Nephron (organoid): ENCODE measurements around the gene DLAT.

Experiments
- H3K27ac Mint-ChIP-seq, 3 experiments: 2 replicates each; pipeline ENCODE4 v1.8.0; 2020; ENCODE audit warnings: mixed read lengths in 3 of 3, mild to moderate bottlenecking in 2 of 3, moderate library complexity in 1 of 3
- H3K27me3 Mint-ChIP-seq: 2 replicates; pipeline ENCODE4 v1.8.0; 2021; ENCODE audit warnings: low read depth, mild to moderate bottlenecking, moderate library complexity, mixed read lengths
- H3K36me3 Mint-ChIP-seq: 2 replicates; pipeline ENCODE4 v1.8.0; 2020; ENCODE audit warnings: low read depth, mixed read lengths
- H3K4me1 Mint-ChIP-seq: 2 replicates; pipeline ENCODE4 v1.8.0; 2020; ENCODE audit warnings: mixed read lengths
- H3K4me3 Mint-ChIP-seq, 3 experiments: 2 replicates each; pipeline ENCODE4 v1.8.0; 2020; ENCODE audit warnings: mild to moderate bottlenecking in 3 of 3, mixed read lengths in 3 of 3, moderate library complexity in 2 of 3
- H3K9me3 Mint-ChIP-seq: 2 replicates; pipeline ENCODE4 v1.8.0; 2020; ENCODE audit warnings: mixed read lengths
- TF ChIP-seq, protein P1 (sequence below), 3 experiments: fragments of 200-600 bp; sonication (generic); IDR thresholded peaks; one replicate each; pipeline ENCODE4 v1.5.0; 2021; ENCODE audit warnings: antibody characterized with exemption in 3 of 3; ENCODE audit not compliant: unreplicated experiment in 3 of 3

The DLAT gene

DNA sequence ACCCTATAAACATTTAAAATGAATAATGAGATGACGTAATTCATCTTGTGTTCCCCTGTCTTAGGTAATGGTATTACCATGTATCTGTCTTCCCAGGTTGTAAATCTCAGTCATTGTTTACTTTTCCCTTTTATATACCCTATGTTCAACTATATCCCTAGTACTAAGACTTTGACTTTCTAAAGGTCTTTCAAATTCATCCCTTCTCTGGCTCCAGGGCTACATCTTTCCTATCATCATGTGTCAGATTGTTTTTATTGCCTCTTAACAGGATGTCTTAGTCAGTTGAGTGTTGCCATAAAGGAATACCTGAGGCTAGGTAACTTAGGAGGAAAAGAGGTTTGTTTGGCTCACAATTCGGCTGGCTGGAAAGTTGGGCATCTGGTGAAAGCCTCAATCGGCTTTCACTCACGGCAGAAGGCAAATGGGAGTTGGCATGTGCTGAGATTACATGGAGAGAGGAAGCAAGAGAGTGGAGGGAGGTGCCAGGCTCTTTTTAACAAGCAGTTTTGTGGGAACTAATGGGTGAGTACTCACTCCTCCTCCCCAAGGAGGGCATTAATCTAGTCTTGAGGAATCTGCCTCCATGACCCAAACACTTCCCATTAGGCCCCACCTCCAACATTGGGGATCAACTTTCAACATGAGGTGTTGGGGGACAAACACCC, 11.6 kb upstream of the DLAT start:
- Mint-ChIP-seq H3K27ac (no peak overlapping the region), H3K27me3 (no peaks in the 10 kb centered on the region), H3K4me1 (no peaks in the 10 kb centered on the region), H3K36me3 (peaks cover 28% of the 10 kb centered on the region), H3K4me3 (no peak overlapping the region), H3K9me3 (peaks cover 16% of the 10 kb centered on the region)
- TF ChIP-seq, protein P1, sequence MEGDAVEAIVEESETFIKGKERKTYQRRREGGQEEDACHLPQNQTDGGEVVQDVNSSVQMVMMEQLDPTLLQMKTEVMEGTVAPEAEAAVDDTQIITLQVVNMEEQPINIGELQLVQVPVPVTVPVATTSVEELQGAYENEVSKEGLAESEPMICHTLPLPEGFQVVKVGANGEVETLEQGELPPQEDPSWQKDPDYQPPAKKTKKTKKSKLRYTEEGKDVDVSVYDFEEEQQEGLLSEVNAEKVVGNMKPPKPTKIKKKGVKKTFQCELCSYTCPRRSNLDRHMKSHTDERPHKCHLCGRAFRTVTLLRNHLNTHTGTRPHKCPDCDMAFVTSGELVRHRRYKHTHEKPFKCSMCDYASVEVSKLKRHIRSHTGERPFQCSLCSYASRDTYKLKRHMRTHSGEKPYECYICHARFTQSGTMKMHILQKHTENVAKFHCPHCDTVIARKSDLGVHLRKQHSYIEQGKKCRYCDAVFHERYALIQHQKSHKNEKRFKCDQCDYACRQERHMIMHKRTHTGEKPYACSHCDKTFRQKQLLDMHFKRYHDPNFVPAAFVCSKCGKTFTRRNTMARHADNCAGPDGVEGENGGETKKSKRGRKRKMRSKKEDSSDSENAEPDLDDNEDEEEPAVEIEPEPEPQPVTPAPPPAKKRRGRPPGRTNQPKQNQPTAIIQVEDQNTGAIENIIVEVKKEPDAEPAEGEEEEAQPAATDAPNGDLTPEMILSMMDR (IDR thresholded peaks at IDR 0.05; ENCODE audit: unreplicated experiment in 3 of 3): no peak

DNA sequence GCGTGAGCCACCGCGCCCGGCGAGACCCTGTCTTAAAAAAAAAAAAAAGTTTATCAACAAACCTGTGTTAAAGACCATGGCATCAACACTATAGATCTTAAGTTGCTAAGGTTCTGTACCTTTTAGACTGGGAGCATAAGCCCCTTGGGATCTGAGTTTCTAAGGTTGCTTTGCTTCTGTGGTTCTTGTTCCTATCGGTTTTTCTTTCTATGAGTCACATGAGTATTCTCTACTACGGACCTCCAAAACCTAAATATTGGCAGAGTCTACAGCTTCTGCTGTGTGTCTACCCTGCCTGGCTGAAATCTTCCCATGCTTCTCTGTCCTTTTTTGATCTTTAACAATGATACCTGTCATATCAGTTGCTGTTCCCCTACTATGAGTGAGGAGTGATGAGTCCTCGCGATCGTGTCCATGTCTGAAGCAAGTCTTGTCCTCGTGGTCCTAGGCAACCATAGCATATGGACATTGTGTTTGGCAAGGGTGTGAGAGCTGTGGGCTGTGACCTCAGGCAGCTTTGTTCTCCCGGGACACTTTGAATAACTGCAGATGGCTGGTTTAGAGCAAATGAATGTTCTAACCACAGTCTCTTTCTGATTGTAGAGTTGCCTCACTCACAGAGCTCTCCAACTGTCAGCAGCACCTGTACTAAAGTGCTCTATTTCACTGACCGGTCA, 9.0 kb upstream of the DLAT start:
- Mint-ChIP-seq H3K9me3 (no peaks in the 10 kb centered on the region), H3K27me3 (no peaks in the 10 kb centered on the region), H3K27ac (no peak overlapping the region), H3K4me1 (no peaks in the 10 kb centered on the region), H3K4me3 (no peak overlapping the region), H3K36me3 (peaks cover 38% of the 10 kb centered on the region)
- TF ChIP-seq, protein P1 (IDR thresholded peaks at IDR 0.05; ENCODE audit: unreplicated experiment in 3 of 3): no peak

DNA sequence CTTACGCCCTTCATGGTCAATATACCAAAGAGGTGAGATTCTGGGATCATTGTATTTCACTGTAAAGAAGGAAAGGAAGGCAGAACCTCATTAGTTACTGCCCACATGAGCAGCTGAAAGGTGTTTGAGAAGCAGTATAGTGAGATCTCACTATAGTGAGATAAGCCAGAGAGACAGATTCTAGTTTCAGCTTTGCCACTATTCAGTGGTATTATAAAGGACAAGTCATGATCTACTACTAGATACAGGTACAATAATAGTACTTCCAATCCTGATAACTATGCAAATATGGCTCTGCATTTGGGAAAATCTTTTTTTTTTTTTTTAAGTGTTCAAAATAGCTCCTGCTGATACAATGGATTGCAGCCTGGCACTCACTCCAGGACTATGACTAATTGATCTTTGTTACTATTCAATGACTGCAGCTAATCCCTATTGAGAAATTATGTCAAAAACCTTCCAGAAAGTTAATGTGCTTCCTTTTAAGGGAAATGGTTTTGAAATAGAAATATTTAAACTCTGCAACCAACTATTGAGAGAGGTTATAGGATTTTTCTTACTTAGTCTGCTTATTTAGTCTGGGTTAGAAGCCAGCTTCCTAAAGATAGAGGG, 8.3 kb upstream of the DLAT start:
- TF ChIP-seq, protein P1 (IDR thresholded peaks at IDR 0.05; ENCODE audit: unreplicated experiment in 3 of 3): no peak
- no peaks in the 10 kb centered on the region for H3K27me3 Mint-ChIP-seq

GRCh38 chr11:112017538-112017937, 7.7 kb upstream of the DLAT start:
- Mint-ChIP-seq H3K36me3 (peaks cover 38% of the 10 kb centered on the region), H3K4me1 (no peaks in the 10 kb centered on the region), H3K9me3 (no peaks in the 10 kb centered on the region), H3K27ac (no peak overlapping the region), H3K4me3 (no peak overlapping the region), H3K27me3 (no peaks in the 10 kb centered on the region)
- TF ChIP-seq, protein P1 (IDR thresholded peaks at IDR 0.05; ENCODE audit: unreplicated experiment in 3 of 3): no peak

More for the DNA sequence above, 8.3 kb upstream of the DLAT start:
- H3K36me3 Mint-ChIP-seq: peaks cover 38% of the 10 kb centered on the region
- no peaks in the 10 kb centered on the region for H3K9me3 Mint-ChIP-seq
- no peak overlapping the region for H3K4me3 Mint-ChIP-seq
- H3K4me1 Mint-ChIP-seq: no peaks in the 10 kb centered on the region
- H3K27ac Mint-ChIP-seq: no peak overlapping the region

GRCh38 chr11:112019066-112019465, 6.1 kb upstream of the DLAT start:
- Mint-ChIP-seq H3K4me1 (peaks cover 7% of the 10 kb centered on the region), H3K4me3 (no peak overlapping the region), H3K27ac (no peak overlapping the region), H3K27me3 (no peaks in the 10 kb centered on the region), H3K36me3 (peaks cover 34% of the 10 kb centered on the region), H3K9me3 (no peaks in the 10 kb centered on the region)
- TF ChIP-seq, protein P1 (IDR thresholded peaks at IDR 0.05; ENCODE audit: unreplicated experiment in 3 of 3): no peak
